ENCODE data around the gene AADACL4. TPM values are rescaled to one million over a fixed set of nuclear protein-coding genes. Genes with fewer than 3 reads are reported as not detected.
"Not testable (repeated sequence)": the region's sequence is repeated elsewhere in the genome, so short reads cannot be mapped to it uniquely, and the experiment has no call there.

AADACL4 gene
- polyA plus RNA-seq, 5 donors, result 0.09 to 0.15 TPM; not detected in 3

GRCh38 chr1:12709696-12710095 lies 65.8 kb downstream of the AADACL4 start:
- no peak for DNase-seq

- DNase-seq, result no peak
These were observed 67.7 kb downstream of the AADACL4 start for GRCh38 chr1:12711536-12711935.

GRCh38 chr1:12712076-12712475 lies 68.2 kb downstream of the AADACL4 start:
- no peak for DNase-seq

DNA sequence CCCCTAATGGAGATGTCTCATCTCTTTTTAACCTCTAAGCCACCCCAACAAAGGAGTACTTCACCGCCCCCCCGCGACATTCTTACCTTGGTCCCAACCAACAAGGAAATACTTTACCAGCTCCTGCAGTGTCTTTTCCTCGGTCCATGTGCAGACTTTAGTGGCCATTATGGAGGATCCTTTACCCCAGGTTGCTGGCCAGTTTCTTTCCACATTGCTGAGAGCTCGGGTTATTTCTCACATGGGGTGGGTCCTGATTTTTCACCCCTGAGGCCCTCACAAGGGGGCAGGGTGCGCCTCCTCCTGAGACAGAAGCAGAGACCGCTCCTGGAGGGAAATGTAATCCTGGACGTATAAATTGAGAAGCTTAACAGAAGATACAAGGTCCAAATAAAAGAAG lies 69.0 kb downstream of the AADACL4 start:
- DNase-seq, result no peak

DNA sequence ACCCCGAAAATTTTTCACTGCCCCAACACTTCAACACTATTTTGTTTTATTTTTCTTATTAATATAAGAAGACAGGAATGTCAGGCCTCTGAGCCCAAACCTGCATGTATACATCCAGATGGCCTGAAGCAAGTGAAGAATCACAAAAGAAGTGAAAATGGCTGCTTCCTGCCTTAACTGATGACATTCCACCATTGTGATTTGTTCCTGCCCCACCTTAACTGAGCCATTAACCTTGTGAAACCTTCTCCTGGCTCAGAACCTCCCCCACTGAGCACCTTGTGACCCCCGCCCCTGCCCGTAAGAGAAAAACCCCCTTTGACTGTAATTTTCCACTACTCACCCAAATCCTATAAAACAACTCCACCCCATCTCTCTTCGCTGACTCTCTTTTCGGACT lies 69.8 kb downstream of the AADACL4 start:
- not testable (repeated sequence) for DNase-seq

GRCh38 chr1:12714710-12715475 lies 71.0 kb downstream of the AADACL4 start:
- no peak for DNase-seq

DNA sequence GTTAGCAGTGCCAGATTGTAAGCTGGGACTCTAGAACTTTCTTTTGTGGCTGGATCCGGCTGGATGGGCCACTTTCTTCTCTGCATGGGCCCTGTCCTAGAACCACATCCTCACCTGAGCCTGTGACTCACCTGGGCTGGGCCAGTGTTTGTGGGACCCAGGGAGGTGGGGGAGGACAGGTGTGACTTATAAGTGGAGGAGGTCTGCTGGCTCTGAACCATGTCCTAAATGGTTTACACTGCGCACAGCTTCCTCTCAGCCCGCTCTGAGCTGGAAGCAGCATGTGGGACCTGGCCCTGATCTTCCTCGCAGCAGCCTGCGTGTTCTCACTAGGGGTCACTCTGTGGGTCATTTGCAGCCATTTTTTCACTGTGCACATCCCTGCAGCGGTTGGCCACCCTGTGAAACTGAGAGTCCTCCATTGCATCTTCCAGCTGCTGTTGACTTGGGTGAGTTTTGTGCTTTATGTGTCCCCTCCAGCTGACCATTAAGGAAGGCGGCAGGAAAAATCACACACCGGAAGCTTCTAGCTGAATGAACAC lies 72.1 kb downstream of the AADACL4 start, which contains the start of gene AADACL3:
TSS of gene AADACL3 (plus strand) at position 215 of the 542 bp plus-strand sequence. CDS start at position 282, 67 bp downstream.
- no peak for DNase-seq

Other genes starting within 250 kb of the AADACL4 start
- gene DHRS3, start 25.9 kb upstream of the AADACL4 start, polyA plus RNA-seq (ENCODE audit: insufficient read depth in 1 of 5, insufficient read length in 5 of 5, low replicate concordance in 1 of 5), result 10 to 100 TPM; 31.0 to 49.4 (median 43.0) TPM
- not detected for gene AADACL3, start 72.0 kb downstream of the AADACL4 start, polyA plus RNA-seq (ENCODE audit: insufficient read depth in 1 of 5, insufficient read length in 5 of 5, low replicate concordance in 1 of 5)
- gene CFAP107, start 102.1 kb downstream of the AADACL4 start, polyA plus RNA-seq (ENCODE audit: insufficient read depth in 1 of 5, insufficient read length in 5 of 5, low replicate concordance in 1 of 5), result 1 to 10 TPM in 4 of 5 donors, under 1 TPM in 1; 0.26 to 3.0 (median 1.7) TPM
- gene PRAMEF12, start 129.7 kb downstream of the AADACL4 start, polyA plus RNA-seq (ENCODE audit: insufficient read depth in 1 of 5, insufficient read length in 5 of 5, low replicate concordance in 1 of 5), result not detected
- not detected for gene PRAMEF1, start 147.3 kb downstream of the AADACL4 start, polyA plus RNA-seq (ENCODE audit: insufficient read depth in 1 of 5, insufficient read length in 5 of 5, low replicate concordance in 1 of 5)
- gene PRAMEF11, start 187.3 kb downstream of the AADACL4 start, polyA plus RNA-seq (ENCODE audit: insufficient read depth in 1 of 5, insufficient read length in 5 of 5, low replicate concordance in 1 of 5), result not detected
- under 1 TPM in 3 of 5 donors, not detected in 2; 0.15 to 0.28 (median 0.23) TPM for gene HNRNPCL1, start 204.6 kb downstream of the AADACL4 start, polyA plus RNA-seq (ENCODE audit: insufficient read depth in 1 of 5, insufficient read length in 5 of 5, low replicate concordance in 1 of 5)
- gene PRAMEF2, start 213.0 kb downstream of the AADACL4 start, polyA plus RNA-seq (ENCODE audit: insufficient read depth in 1 of 5, insufficient read length in 5 of 5, low replicate concordance in 1 of 5), result not detected
- not detected for gene PRAMEF4, start 242.1 kb downstream of the AADACL4 start, polyA plus RNA-seq (ENCODE audit: insufficient read depth in 1 of 5, insufficient read length in 5 of 5, low replicate concordance in 1 of 5)